ENCODE data around the gene BTN3A1. TPM values are rescaled to one million over a fixed set of nuclear protein-coding genes. Genes with fewer than 3 reads are reported as not detected.
"Not testable (repeated sequence)": the region's sequence is repeated elsewhere in the genome, so short reads cannot be mapped to it uniquely, and the experiment has no call there.

BTN3A1 gene
- total RNA-seq, 1 experiment from 2014 or later = 14.0 TPM

- DNase-seq (ENCODE audit: low spot score) = no peak
Observed at GRCh38 chr6:26440977-26441358, 38.9 kb downstream of the BTN3A1 start.

- DNase-seq (ENCODE audit: low spot score) = no peak
Observed at GRCh38 chr6:26441977-26442376, 39.9 kb downstream of the BTN3A1 start.

- no peak for DNase-seq (ENCODE audit: low spot score)
Observed at GRCh38 chr6:26445934-26446667, 44.0 kb downstream of the BTN3A1 start.

- no peak for DNase-seq (ENCODE audit: low spot score)
Observed at GRCh38 chr6:26447257-26447656, 45.2 kb downstream of the BTN3A1 start.

- DNase-seq (ENCODE audit: low spot score) = no peak
Observed at GRCh38 chr6:26450240-26450639, 48.2 kb downstream of the BTN3A1 start.

- DNase-seq (ENCODE audit: low spot score) = no peak
Observed at GRCh38 chr6:26452631-26453235, 50.7 kb downstream of the BTN3A1 start.

- no peak for DNase-seq (ENCODE audit: low spot score)
Observed at GRCh38 chr6:26454631-26455030, 52.6 kb downstream of the BTN3A1 start.

GRCh38 chr6:26455357-26455970 is 53.4 kb downstream of the BTN3A1 start:
- DNase-seq (ENCODE audit: low spot score) = no peak

- no peak for DNase-seq (ENCODE audit: low spot score)
Observed at GRCh38 chr6:26457264-26457805, 55.3 kb downstream of the BTN3A1 start.

GRCh38 chr6:26457806-26458688 is 56.0 kb downstream of the BTN3A1 start, which contains the start of gene BTN2A1:
Gene BTN2A1 (plus strand): TSS chr6:26457955. CDS start chr6:26458637, 682 bp downstream.
- DNase-seq (ENCODE audit: low spot score) = peak; percentile 87

- DNase-seq (ENCODE audit: low spot score) = no peak
Observed at GRCh38 chr6:26459023-26459810, 57.1 kb downstream of the BTN3A1 start.

GRCh38 chr6:26461353-26461752 is 59.3 kb downstream of the BTN3A1 start:
- DNase-seq (ENCODE audit: low spot score) = not testable (repeated sequence)

- DNase-seq (ENCODE audit: low spot score) = no peak
Observed at GRCh38 chr6:26464014-26464413, 61.9 kb downstream of the BTN3A1 start.

- DNase-seq (ENCODE audit: low spot score) = no peak
Observed at GRCh38 chr6:26464416-26465131, 62.5 kb downstream of the BTN3A1 start.

Other genes with a start within 250 kb of the BTN3A1 start
- 9.9 and 13.3 TPM in 2 replicates for gene BTN3A2, start 37.1 kb upstream of the BTN3A1 start, total RNA-seq (2014; rRNA removed; shearing (Covaris generic))
- 12.0 and 13.0 TPM in 2 replicates for gene BTN2A2, start 19.2 kb upstream of the BTN3A1 start, total RNA-seq (2014; rRNA removed; shearing (Covaris generic))
- gene BTN3A3, start 38.2 kb downstream of the BTN3A1 start, total RNA-seq (2014; rRNA removed; shearing (Covaris generic)) = 4.7 and 5.0 TPM in 2 replicates
- gene BTN2A1, start 55.7 kb downstream of the BTN3A1 start, total RNA-seq (2014; rRNA removed; shearing (Covaris generic)) = 6.2 and 10.9 TPM in 2 replicates
- gene BTN1A1, start 98.0 kb downstream of the BTN3A1 start, total RNA-seq (2014; rRNA removed; shearing (Covaris generic)) = not detected in 2 replicates
- gene HMGN4, start 136.1 kb downstream of the BTN3A1 start, total RNA-seq (2014; rRNA removed; shearing (Covaris generic)) = 101 and 106 TPM in 2 replicates
- 18.9 and 20.4 TPM in 2 replicates for gene ABT1, start 194.7 kb downstream of the BTN3A1 start, total RNA-seq (2014; rRNA removed; shearing (Covaris generic))